ENCODE data around the gene CHDH. TPM values are rescaled to one million over a fixed set of nuclear protein-coding genes. Genes with fewer than 3 reads are reported as not detected.

CHDH gene
- polyA plus RNA-seq, 3 donors = not detected

GRCh38 chr3:53881691-53882593 is 35.7 kb upstream of the CHDH start, which contains the start of gene ACTR8:
TSS of gene ACTR8 (minus strand) at chr3:53882152. CDS start at chr3:53882101, 51 bp downstream.
- H4K20me1 ChIP-seq (ENCODE audit: insufficient read depth, low read length) = no peaks in the 10 kb centered on the region
- intact Hi-C loops (cut with micrococcal nuclease) = loop anchor here in 1 of 2 donors (10.0 kb wide), 1 partner anchor 137 kb away; no protein-coding TSS in a partner anchor
- peaks cover 15% of the 10 kb centered on the region for H3K79me2 ChIP-seq (ENCODE audit: insufficient read depth, low read length)
- Mint-ChIP-seq H3K4me3 (peak within 1 kb of the TSS; percentile 97 to 100), H3K4me1 (peaks cover 16% of the 10 kb centered on the region), H3K27ac (peak within 1 kb of the TSS; percentile 92 to 99 (median 96)), H3K9me3 (no peaks in the 10 kb centered on the region), H3K36me3 (peaks cover 49 to 52% of the 10 kb centered on the region in 2 donors), H3K27me3 (ENCODE audit: low read depth in 3 of 3) (peaks cover 0 to 7% (median 2%) of the 10 kb centered on the region in 3 donors)
- no peaks in the 10 kb centered on the region for H3K9me3 ChIP-seq (replicated peaks in 1 of 2; ENCODE audit: control insufficient read depth in 1 of 2, insufficient read depth in 1 of 2, low read length in 2 of 2)
- H2AFZ ChIP-seq (ENCODE audit: insufficient read depth, low read depth, low read length, poor library complexity, severe bottlenecking) = peak within 1 kb of the TSS; percentile 87
- peak; percentile 78 to 83 (median 83) for DNase-seq
- H3K4me1 ChIP-seq (ENCODE audit: control insufficient read depth in 1 of 2, insufficient read depth in 2 of 2, low read length in 2 of 2) = peaks cover 13 to 17% of the 10 kb centered on the region in 2 donors
- H3K36me3 ChIP-seq (replicated peaks in 1 of 2; ENCODE audit: control insufficient read depth in 1 of 2, insufficient read depth in 2 of 2, low read length in 2 of 2) = peaks cover 53 to 77% of the 10 kb centered on the region in 2 donors
- H3K4me3 ChIP-seq (replicated peaks in 1 of 3; ENCODE audit: low read depth in 2 of 3, low read length in 3 of 3) = peak within 1 kb of the TSS; percentile 87 to 96 (median 91)
- peak within 1 kb of the TSS; percentile 83 to 84 for H3K27ac ChIP-seq (ENCODE audit: low read depth in 1 of 2, low read length in 2 of 2)
- under 1% methylated on average over 37 of the region's 65 CpGs for WGBS (ENCODE audit: insufficient coverage)
- peak within 1 kb of the TSS; percentile 84 for H3K4me2 ChIP-seq (replicated peaks; ENCODE audit: extremely low read depth, low read length, poor library complexity, severe bottlenecking)
- H3K27me3 ChIP-seq (ENCODE audit: control insufficient read depth in 2 of 2, insufficient read depth in 2 of 2, low read length in 2 of 2) = no peaks in the 10 kb centered on the region
- peak within 1 kb of the TSS; percentile 79 for H3K9ac ChIP-seq (ENCODE audit: insufficient read depth, low read length, poor library complexity, severe bottlenecking)
- no peak for TF ChIP-seq CTCF (IDR thresholded peaks at IDR 0.05)
